Choroid plexus epithelial cell (primary cell): ENCODE measurements around the gene ZNF324.

ENCODE experiments used
- DNase-seq: peaks from one replicate; pipeline ENCODE4 v3.0.0-alpha.2; 2010; ENCODE audit warnings: low read depth
- H3K4me3 ChIP-seq: 2 replicates; pipeline ENCODE4 v1.5.1; 2011; ENCODE audit warnings: low read depth, mild to moderate bottlenecking, control low read depth, low read length, moderate library complexity
- TF ChIP-seq, protein P1 (sequence below): conservative IDR thresholded peaks from 2 replicates; pipeline ENCODE4 v1.5.1; 2011; ENCODE audit warnings: low read depth, mild to moderate bottlenecking, control low read depth, inconsistent platforms, low read length, moderate library complexity

The ZNF324 gene

DNA sequence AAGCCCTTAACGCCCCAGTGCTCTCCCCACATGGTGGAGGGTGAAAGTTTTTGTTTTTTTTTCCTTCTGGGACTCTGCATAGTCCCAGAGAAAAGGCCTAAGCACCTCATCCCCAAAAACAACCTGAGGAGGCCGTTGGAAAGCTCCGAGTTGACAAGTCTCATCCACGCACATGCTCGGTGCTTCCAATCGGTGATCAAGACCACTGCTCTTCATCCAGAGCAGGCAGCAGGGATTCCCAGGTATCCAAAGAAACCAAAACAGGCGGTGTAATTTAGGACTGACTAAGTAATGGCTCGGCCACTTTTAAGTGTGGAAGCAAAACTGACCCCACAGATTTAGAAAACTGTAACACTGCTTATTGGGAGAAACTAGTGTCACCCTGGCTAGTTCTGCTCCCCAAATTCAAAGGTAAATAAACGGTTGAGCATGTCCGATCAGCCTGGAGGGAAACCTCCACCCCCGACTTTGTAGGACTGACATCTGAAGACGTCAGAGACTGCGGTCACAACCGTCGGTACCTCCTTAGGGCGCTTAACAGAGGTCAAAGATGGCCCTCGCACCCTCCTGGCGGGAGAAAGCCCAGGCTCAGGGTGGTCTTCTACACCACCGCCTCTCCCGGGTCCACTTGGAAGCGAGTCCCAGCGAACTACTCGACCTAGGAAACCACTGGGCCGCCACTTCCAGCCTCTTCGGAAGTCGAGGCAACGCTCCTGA, 8.3 kb downstream of the ZNF324 start:
- TF ChIP-seq, protein P1, sequence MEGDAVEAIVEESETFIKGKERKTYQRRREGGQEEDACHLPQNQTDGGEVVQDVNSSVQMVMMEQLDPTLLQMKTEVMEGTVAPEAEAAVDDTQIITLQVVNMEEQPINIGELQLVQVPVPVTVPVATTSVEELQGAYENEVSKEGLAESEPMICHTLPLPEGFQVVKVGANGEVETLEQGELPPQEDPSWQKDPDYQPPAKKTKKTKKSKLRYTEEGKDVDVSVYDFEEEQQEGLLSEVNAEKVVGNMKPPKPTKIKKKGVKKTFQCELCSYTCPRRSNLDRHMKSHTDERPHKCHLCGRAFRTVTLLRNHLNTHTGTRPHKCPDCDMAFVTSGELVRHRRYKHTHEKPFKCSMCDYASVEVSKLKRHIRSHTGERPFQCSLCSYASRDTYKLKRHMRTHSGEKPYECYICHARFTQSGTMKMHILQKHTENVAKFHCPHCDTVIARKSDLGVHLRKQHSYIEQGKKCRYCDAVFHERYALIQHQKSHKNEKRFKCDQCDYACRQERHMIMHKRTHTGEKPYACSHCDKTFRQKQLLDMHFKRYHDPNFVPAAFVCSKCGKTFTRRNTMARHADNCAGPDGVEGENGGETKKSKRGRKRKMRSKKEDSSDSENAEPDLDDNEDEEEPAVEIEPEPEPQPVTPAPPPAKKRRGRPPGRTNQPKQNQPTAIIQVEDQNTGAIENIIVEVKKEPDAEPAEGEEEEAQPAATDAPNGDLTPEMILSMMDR: no peak
- peak overlapping the region; percentile 69 for H3K4me3 ChIP-seq
- DNase-seq: no peak

DNA sequence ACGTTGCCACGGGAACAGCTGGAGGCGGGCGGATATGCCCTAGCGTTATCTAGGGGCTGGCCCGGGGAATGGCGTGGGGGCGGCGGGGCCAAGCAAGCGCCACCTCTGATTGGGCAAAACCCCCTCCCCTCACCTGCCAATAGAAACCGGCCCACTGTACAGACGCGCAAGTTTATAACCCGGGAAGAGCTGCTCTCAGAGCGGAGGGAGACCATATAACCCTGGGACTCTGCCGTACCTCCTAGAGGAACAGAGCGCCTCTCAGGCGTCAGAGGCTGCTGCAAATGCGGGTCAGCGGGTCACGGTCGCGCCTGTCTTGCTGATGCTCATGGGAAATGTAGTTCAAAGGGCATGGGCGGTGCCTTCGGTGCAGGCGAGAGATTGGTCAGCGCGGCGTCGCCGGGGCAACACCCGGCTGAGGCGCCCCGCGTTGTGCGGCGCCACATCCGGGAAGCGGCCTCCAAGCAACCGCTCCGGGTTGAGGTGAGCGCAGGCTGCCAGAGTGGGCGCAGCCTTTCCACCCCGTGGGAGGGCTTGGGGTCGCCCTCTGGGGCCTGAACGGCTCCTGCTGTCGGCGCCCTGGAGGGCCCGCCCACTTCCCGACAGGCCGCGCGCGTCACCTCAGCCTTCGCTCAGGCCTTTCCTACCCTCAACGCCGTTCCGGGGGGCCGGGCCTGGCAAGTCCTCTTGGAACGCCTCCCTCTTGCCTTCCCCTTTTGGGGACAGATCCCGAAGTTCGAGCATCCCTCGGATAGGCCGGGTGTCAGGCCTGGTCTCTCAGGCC, 9.0 kb downstream of the ZNF324 start, which contains the start of gene ZNF446:
ZNF446 (plus strand) TSS at position 639 of the 784 bp plus-strand sequence. CDS start 867 bp downstream, outside the sequence.
- peak; percentile 98 for DNase-seq
- TF ChIP-seq, protein P1: no peak
- H3K4me3 ChIP-seq: peak within 1 kb of the TSS; percentile 69

DNA sequence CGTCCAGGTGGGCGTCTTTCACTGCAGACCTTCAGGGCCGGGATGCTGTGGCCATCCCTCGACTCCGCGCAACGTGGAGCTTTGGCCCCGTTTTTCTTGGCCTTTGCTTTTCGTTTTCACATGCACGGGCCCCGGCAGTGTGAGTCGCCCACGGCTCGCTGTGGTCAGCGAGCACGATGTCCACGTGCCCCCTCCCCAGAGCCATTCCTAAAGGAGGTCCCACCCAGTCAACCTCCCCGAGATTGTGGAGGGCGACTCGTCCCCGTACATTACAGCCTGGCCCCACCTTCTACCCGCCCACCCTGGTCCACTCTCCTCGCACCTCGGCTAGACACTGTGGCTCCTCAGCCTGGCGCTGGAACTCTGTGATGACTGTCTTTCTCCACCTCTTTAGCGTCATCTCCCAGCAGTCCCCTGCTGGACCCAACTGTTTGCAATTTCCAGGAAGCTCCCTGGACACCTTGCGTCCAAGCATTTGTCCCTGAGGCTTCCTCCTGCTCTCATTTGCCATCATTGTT, 9.7 kb downstream of the ZNF324 start:
- peak overlapping the region; percentile 69 for H3K4me3 ChIP-seq
- TF ChIP-seq, protein P1: no peak
- DNase-seq: peak; percentile 23

DNA sequence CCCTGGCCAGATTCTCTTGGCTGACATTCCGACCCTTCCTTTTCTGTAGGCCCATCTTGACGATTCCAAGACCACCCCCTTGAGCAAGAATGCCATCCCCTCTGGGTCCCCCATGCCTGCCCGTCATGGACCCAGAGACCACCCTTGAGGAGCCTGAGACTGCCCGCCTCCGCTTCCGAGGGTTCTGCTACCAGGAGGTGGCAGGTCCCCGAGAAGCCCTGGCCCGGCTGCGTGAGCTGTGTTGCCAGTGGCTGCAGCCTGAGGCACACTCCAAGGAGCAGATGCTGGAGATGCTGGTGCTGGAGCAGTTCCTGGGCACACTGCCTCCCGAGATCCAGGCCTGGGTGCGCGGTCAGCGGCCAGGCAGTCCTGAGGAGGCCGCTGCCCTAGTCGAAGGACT, 10.2 kb downstream of the ZNF324 start:
- no peak overlapping the region for H3K4me3 ChIP-seq
- no peak for DNase-seq
- TF ChIP-seq, protein P1: no peak

DNA sequence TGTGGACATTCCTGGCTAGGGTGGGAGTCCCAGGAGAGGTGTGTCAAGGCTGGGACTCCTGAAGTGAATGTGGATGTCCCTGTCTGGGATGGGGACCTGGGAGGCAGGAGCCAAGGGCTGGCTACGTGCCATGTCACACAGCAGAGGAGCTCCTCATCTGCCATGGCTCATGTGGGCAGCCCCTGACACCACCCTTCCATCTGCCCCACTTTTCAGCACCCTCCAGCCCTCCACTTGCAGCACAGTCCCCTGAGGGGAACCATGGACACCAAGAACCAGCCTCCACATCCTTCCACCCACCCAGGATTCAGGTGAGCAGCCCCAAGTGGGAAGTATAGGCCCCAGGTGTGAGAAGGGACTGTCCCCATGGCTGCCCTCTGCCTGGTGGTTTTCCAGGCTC, 11.0 kb downstream of the ZNF324 start:
- no peak overlapping the region for H3K4me3 ChIP-seq
- TF ChIP-seq, protein P1: no peak
- no peak for DNase-seq

DNA sequence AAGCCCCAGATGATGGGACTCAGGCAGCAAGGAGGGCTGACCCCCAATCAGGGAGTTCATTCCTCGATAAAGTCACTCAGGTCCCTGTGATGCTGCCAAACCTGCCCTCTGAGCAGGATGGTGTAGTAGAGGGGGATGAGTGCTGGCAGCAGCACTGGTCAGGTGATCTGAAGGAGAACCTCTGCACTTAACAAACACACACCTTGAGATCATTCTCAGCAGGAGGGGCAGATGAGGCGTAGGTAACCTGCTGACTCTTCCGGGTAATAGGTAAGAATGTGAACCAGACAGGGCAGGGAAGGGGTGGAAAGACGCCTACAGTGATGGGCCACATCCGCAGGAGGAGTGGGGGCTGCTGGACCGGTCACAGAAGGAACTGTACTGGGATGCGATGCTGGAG, 12.4 kb downstream of the ZNF324 start:
- TF ChIP-seq, protein P1: no peak
- no peak overlapping the region for H3K4me3 ChIP-seq
- no peak for DNase-seq
